HUES48 (cell line): ENCODE results near the gene CCDC88A.
"Not testable (repeated sequence)": the region's sequence is repeated elsewhere in the genome, so short reads cannot be mapped to it uniquely, and the experiment has no call there.

ENCODE experiments used
- H3K27ac ChIP-seq: one replicate; pipeline ENCODE4 v1.7.0; 2013; ENCODE audit warnings: low read depth, low read length, inconsistent platforms
- H3K27me3 ChIP-seq: 2 replicates; pipeline ENCODE4 v1.6.1; 2013; ENCODE audit warnings: mild to moderate bottlenecking, low read length; ENCODE audit not compliant: control insufficient read depth, insufficient read depth
- H3K36me3 ChIP-seq: 2 replicates; pipeline ENCODE4 v1.6.1; 2013; ENCODE audit warnings: low read length; ENCODE audit not compliant: control insufficient read depth, insufficient read depth
- H3K4me1 ChIP-seq: 2 replicates; pipeline ENCODE4 v1.6.1; 2013; ENCODE audit warnings: mild to moderate bottlenecking, low read length; ENCODE audit not compliant: control insufficient read depth, insufficient read depth
- H3K4me3 ChIP-seq: 2 replicates; pipeline ENCODE4 v1.5.1; 2013; ENCODE audit warnings: mild to moderate bottlenecking, low read depth, low read length
- H3K9ac ChIP-seq: 2 replicates; pipeline ENCODE4 v1.6.1; 2013; ENCODE audit warnings: mild to moderate bottlenecking, low read depth, low read length, moderate library complexity
- H3K9me3 ChIP-seq: 2 replicates; pipeline ENCODE4 v1.6.1; 2013; ENCODE audit warnings: low read length; ENCODE audit not compliant: control insufficient read depth, insufficient read depth

CCDC88A gene

DNA sequence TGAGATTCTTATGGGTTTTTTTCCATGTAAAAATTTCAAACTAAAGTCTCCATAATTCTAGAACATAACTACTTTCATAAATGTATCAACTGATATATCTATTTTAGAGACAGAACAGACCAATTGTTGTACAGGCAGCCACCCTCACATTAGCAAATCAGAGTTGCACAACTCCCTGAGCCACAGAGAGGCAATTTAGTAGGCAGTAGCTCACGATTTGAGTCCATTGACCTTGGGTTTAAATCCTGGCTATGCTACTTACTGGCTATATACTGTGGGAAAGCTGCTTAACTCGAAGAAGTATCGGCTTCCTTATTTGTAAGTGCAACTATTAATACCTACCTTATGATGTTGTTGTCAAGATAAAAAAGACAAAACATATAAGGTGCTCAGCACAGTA is 166.8 kb downstream of the CCDC88A start:
- no peaks in the 10 kb centered on the region for H3K9me3 ChIP-seq
- H3K36me3 ChIP-seq = peaks cover 68% of the 10 kb centered on the region
- H3K4me1 ChIP-seq = no peaks in the 10 kb centered on the region
- no peak overlapping the region for H3K9ac ChIP-seq
- no peak overlapping the region for H3K4me3 ChIP-seq
- H3K27ac ChIP-seq = no peak overlapping the region
- H3K27me3 ChIP-seq = no peaks in the 10 kb centered on the region

- Histone ChIP-seq H3K4me3 (no peak overlapping the region), H3K36me3 (peaks cover 83% of the 10 kb centered on the region), H3K4me1 (no peaks in the 10 kb centered on the region), H3K9me3 (no peaks in the 10 kb centered on the region), H3K27ac (no peak overlapping the region), H3K9ac (no peak overlapping the region), H3K27me3 (no peaks in the 10 kb centered on the region)
Observed at GRCh38 chr2:55247025-55247424, 172.6 kb downstream of the CCDC88A start.

DNA sequence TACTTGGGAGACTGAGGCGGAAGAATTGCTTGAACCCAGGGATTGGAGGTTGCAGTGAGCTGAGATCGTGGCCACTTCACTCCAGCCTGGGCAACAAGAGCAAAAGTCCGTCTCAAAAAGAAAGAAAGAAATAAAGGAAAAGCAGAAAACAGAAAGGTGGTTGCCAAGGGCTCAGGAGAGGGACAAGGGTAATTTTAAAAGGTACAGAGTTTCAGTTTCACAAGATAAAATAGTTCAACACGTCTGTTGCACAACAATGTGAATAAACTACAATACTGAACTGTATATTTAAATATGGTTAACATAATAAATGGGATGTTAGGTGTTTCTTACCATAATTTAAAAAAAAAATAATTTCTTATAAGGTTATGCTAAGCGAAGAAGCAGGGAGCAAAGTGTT is 174.2 kb downstream of the CCDC88A start:
- no peak overlapping the region for H3K9ac ChIP-seq
- no peak overlapping the region for H3K27ac ChIP-seq

DNA sequence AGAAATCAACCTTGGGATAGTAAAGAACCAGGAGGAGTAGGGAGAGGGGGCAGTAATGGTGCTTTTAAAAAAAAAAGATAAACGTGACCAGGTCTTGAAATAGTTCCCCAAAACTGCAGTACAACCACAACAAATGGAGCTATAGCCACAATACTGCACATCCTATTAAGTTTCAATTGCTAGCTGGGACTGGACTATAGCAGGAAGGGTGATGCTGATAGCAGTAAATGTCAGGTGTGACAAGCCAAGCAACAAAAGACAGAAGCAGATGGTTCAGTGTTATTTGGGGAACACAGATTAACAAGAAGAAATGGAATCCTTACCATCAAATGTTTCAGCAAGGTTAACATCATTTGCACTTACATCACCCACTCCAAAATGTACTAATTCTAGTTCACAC is 177.0 kb downstream of the CCDC88A start:
- Histone ChIP-seq H3K9me3 (no peaks in the 10 kb centered on the region), H3K4me3 (no peak overlapping the region), H3K9ac (no peak overlapping the region), H3K27me3 (no peaks in the 10 kb centered on the region), H3K4me1 (no peaks in the 10 kb centered on the region), H3K27ac (no peak overlapping the region), H3K36me3 (peaks cover 79% of the 10 kb centered on the region)

More for the DNA sequence above, 174.2 kb downstream of the CCDC88A start:
- peaks cover 83% of the 10 kb centered on the region for H3K36me3 ChIP-seq
- H3K4me3 ChIP-seq = no peak overlapping the region
- H3K4me1 ChIP-seq = no peaks in the 10 kb centered on the region
- H3K27me3 ChIP-seq = no peaks in the 10 kb centered on the region
- H3K9me3 ChIP-seq = no peaks in the 10 kb centered on the region

DNA sequence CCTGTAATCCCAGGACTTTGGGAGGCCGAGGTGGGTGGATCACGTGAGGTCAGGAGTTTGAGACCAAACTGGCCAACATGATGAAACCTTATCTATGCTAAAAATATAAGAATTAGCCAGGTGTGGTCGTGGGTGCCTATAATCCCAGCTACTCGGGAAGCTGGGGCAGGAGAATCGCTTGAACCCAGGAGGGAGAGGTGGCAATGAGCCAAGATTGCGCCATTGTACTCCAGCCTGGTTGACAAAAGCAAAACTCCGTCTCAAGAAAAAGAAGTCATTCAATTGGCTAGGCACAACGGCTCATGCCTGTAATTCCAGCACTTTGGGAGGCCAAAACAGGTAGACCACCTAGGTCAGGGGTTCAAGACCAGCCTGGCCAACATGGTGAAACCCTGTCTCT is 178.1 kb downstream of the CCDC88A start:
- H3K4me1 ChIP-seq, H3K4me3 ChIP-seq, H3K27ac ChIP-seq, H3K9me3 ChIP-seq, H3K27me3 ChIP-seq, H3K9ac ChIP-seq: not testable (repeated sequence)
- peaks cover 78% of the 10 kb centered on the region for H3K36me3 ChIP-seq

GRCh38 chr2:55239656-55240222 is 179.9 kb downstream of the CCDC88A start:
- no peak overlapping the region for H3K27ac ChIP-seq
- no peaks in the 10 kb centered on the region for H3K4me1 ChIP-seq
- no peak overlapping the region for H3K9ac ChIP-seq
- H3K4me3 ChIP-seq = no peak overlapping the region
- H3K9me3 ChIP-seq = no peaks in the 10 kb centered on the region
- no peaks in the 10 kb centered on the region for H3K27me3 ChIP-seq
- H3K36me3 ChIP-seq = peaks cover 79% of the 10 kb centered on the region
